Breast epithelium (tissue), 4 donors: ENCODE measurements around the gene RRP9. TPM values are rescaled to one million over a fixed set of nuclear protein-coding genes. Genes with fewer than 3 reads are reported as not detected.

Source experiments
- DNase-seq, 2 donors: peaks; one replicate each; pipeline ENCODE4 v3.0.0-alpha.2; 2019; ENCODE audit warnings: low spot score in 2 of 2
- H3K27ac ChIP-seq, 2 donors: fragments of 200-600 bp; sonication (generic) in 1 of 2; one replicate each; pipeline ENCODE4 v1.5.1; 2016 to 2019; ENCODE audit warnings: mild to moderate bottlenecking in 1 of 2
- H3K27me3 ChIP-seq, 2 donors: fragments of 200-600 bp; sonication (generic) in 1 of 2; one replicate each; pipeline versions ENCODE4 v1.5.1 to v1.6.0; 2017 to 2019; ENCODE audit warnings: control low read depth in 1 of 2, mild to moderate bottlenecking in 1 of 2
- H3K36me3 ChIP-seq: fragments of 200-600 bp; one replicate; pipeline ENCODE4 v1.5.1; 2019
- H3K4me1 ChIP-seq, 2 donors: fragments of 200-600 bp; sonication (generic); one replicate each; pipeline ENCODE4 v1.5.1; 2016 to 2019; ENCODE audit warnings: control low read depth in 1 of 2
- H3K4me3 ChIP-seq, 3 donors: fragments of 200-600 bp; sonication (generic); 1 replicate in 2 of 3; 2 replicates in 1 of 3; pipeline ENCODE4 v1.5.1; 2016 to 2019; ENCODE audit warnings: mild to moderate bottlenecking in 3 of 3, moderate library complexity in 2 of 3
- H3K9me3 ChIP-seq, 2 donors: fragments of 200-600 bp; sonication (generic) in 1 of 2; one replicate each; pipeline ENCODE4 v1.5.1; 2016 to 2019; ENCODE audit warnings: control low read depth in 1 of 2
- CTCF ChIP-seq, 3 donors: fragments of 450-650 bp; IDR thresholded peaks; one replicate each; pipeline ENCODE4 v1.5.1; 2016 to 2017; ENCODE audit warnings: antibody characterized with exemption in 3 of 3, mild to moderate bottlenecking in 3 of 3, moderate library complexity in 3 of 3
- POLR2A ChIP-seq: fragments of 450-650 bp; IDR thresholded peaks from one replicate; pipeline ENCODE4 v1.6.1; 2016; ENCODE audit warnings: antibody characterized with exemption, mild to moderate bottlenecking, moderate library complexity
- POLR2AphosphoS5 ChIP-seq, 3 donors: sonication (generic); formaldehyde crosslinking; IDR thresholded peaks; one replicate each; pipeline ENCODE4 v1.6.1; 2017; ENCODE audit warnings: antibody characterized with exemption in 3 of 3
- intact Hi-C: fragments of 100-400 bp; cut with DNase I; formaldehyde crosslinking; loops from one replicate; pipeline ENCODE4 v1.15.1; 2023; ENCODE audit warnings: low total_unique reads
- total RNA-seq, 3 donors: library from RNA; depleted of rRNA; stranded (reverse); fragments of >200 nt; gene quantifications; one replicate each; pipeline ENCODE4 v1.1.0, GENCODE V29; 2016

Gene RRP9
- total RNA-seq, 3 donors from 2014 or later: 23.1 to 24.6 (median 23.8) TPM

- Histone ChIP-seq H3K9me3 (no peaks in the 10 kb centered on the region), H3K36me3 (no peaks in the 10 kb centered on the region), H3K4me3 (no peak overlapping the region), H3K27me3 (no peaks in the 10 kb centered on the region), H3K4me1 (peaks cover 4 to 17% of the 10 kb centered on the region in 2 donors), H3K27ac (no peak overlapping the region)
- intact Hi-C loops: no loop called here
- TF ChIP-seq POLR2AphosphoS5 (IDR thresholded peaks at IDR 0.05) (no peak), CTCF (IDR thresholded peaks at IDR 0.05) (no peak), POLR2A (no peak)
- DNase-seq: no peak
These were observed 44.6 kb upstream of the RRP9 start for GRCh38 chr3:51986010-51986947.

- no peak for DNase-seq
- TF ChIP-seq CTCF (IDR thresholded peaks at IDR 0.05) (no peak), POLR2AphosphoS5 (IDR thresholded peaks at IDR 0.05) (no peak), POLR2A (no peak)
- no peaks in the 10 kb centered on the region for H3K36me3 ChIP-seq
- intact Hi-C loops: no loop called here
- no peaks in the 10 kb centered on the region for H3K27me3 ChIP-seq
- H3K4me1 ChIP-seq: peaks cover 4 to 17% of the 10 kb centered on the region in 2 donors
- no peak overlapping the region for H3K4me3 ChIP-seq
- no peaks in the 10 kb centered on the region for H3K9me3 ChIP-seq
- H3K27ac ChIP-seq: peak overlapping the region in 1 of 2 donors; percentile 32
These were observed 43.4 kb upstream of the RRP9 start for GRCh38 chr3:51985063-51985462.

GRCh38 chr3:51984269-51984647 lies 42.6 kb upstream of the RRP9 start:
- peak overlapping the region; percentile 95 to 97 for H3K27ac ChIP-seq
- H3K36me3 ChIP-seq: no peaks in the 10 kb centered on the region
- peak overlapping the region in 1 of 3 donors; percentile 74 for H3K4me3 ChIP-seq
- peaks cover 4 to 17% of the 10 kb centered on the region in 2 donors for H3K4me1 ChIP-seq
- no peak for TF ChIP-seq POLR2AphosphoS5 (IDR thresholded peaks at IDR 0.05)
- TF ChIP-seq CTCF (IDR thresholded peaks at IDR 0.05): no peak
- no peak for TF ChIP-seq POLR2A
- DNase-seq: no peak
- no peaks in the 10 kb centered on the region for H3K27me3 ChIP-seq
- no peaks in the 10 kb centered on the region for H3K9me3 ChIP-seq
- intact Hi-C loops: no loop called here

- intact Hi-C loops: no loop called here
- DNase-seq: no peak
- no peaks in the 10 kb centered on the region for H3K27me3 ChIP-seq
- peak overlapping the region; percentile 95 to 97 for H3K27ac ChIP-seq
- H3K4me1 ChIP-seq: peaks cover 4 to 17% of the 10 kb centered on the region in 2 donors
- H3K4me3 ChIP-seq: peak overlapping the region; percentile 52 to 74 (median 69)
- H3K9me3 ChIP-seq: no peaks in the 10 kb centered on the region
- TF ChIP-seq POLR2AphosphoS5 (IDR thresholded peaks at IDR 0.05) (no peak), POLR2A (no peak), CTCF (IDR thresholded peaks at IDR 0.05) (no peak)
- H3K36me3 ChIP-seq: no peaks in the 10 kb centered on the region
These were observed 42.0 kb upstream of the RRP9 start for GRCh38 chr3:51983578-51984268.
